Right lobe of liver (tissue), 6 donors: ENCODE measurements around the gene AKAP10. TPM values are rescaled to one million over a fixed set of nuclear protein-coding genes. Genes with fewer than 3 reads are reported as not detected.
"Not testable (repeated sequence)": the region's sequence is repeated elsewhere in the genome, so short reads cannot be mapped to it uniquely, and the experiment has no call there.

Experiments
- ATAC-seq, 4 donors: fragments of 200-7000 bp; cut with Tn5 transposase; one replicate each; pipeline ENCODE4 v1.9.1; 2020; ENCODE audit warnings: mild to moderate bottlenecking in 4 of 4, moderate library complexity in 4 of 4
- DNase-seq, 3 donors: peaks; one replicate each; pipeline ENCODE4 v3.0.0-alpha.2; 2020
- H3K27ac ChIP-seq, 3 donors: fragments of 200-600 bp; one replicate each; pipeline ENCODE4 v1.8.0; 2022
- H3K27me3 ChIP-seq, 2 donors: fragments of 200-600 bp; one replicate each; pipeline ENCODE4 v1.8.0; 2022
- H3K36me3 ChIP-seq, 4 donors: fragments of 200-600 bp; sonication (generic) in 1 of 4; one replicate each; pipeline versions ENCODE4 v1.5.1 to v1.8.0; 2017 to 2022; ENCODE audit warnings: control low read depth in 1 of 4
- H3K4me1 ChIP-seq, 4 donors: fragments of 200-600 bp; sonication (generic) in 1 of 4; one replicate each; pipeline versions ENCODE4 v1.5.1 to v1.8.0; 2017 to 2022; ENCODE audit warnings: control low read depth in 1 of 4
- H3K4me3 ChIP-seq, 3 donors: fragments of 200-600 bp; one replicate each; pipeline ENCODE4 v1.8.0; 2022
- H3K9me3 ChIP-seq, 4 donors: fragments of 200-600 bp; sonication (generic) in 1 of 4; one replicate each; pipeline versions ENCODE4 v1.5.1 to v1.8.0; 2017 to 2022; ENCODE audit warnings: control low read depth in 1 of 4
- CTCF ChIP-seq, 4 donors: fragments of 200-600 bp in 3 of 4; fragments of 450-650 bp in 1 of 4; IDR thresholded peaks; one replicate each; pipeline versions ENCODE4 v1.5.1 to v1.8.0; 2016 to 2022; ENCODE audit warnings: antibody characterized with exemption in 4 of 4, mild to moderate bottlenecking in 2 of 4
- POLR2A ChIP-seq: fragments of 450-650 bp; IDR thresholded peaks from one replicate; pipeline ENCODE4 v1.6.1; 2017; ENCODE audit warnings: antibody characterized with exemption, mild to moderate bottlenecking
- WGBS: methylation state at CpG from one replicate; pipeline ENCODE4 v1.1.6; 2018; ENCODE audit warnings: low coverage, low lambda C conversion rate; ENCODE audit not compliant: insufficient coverage; ENCODE audit errors: missing lambda C conversion rate; 5-methylcytosine and 5-hydroxymethylcytosine counted together
- intact Hi-C, 2 donors: fragments of 100-400 bp; cut with DNase I; formaldehyde crosslinking; loops; one replicate each; pipeline versions ENCODE4 v1.11.2 to v1.14.1; 2022
- total RNA-seq, 6 experiments: library from RNA; depleted of rRNA in 2 of 6; stranded (reverse); fragments of >200 nt in 2 of 6; fragmentation: NEBNext Ultra II Directional in 3 of 6; extraction: Animal tissue kit (Norgen Biotek cat#: 25700) in 3 of 6; gene quantifications; one replicate each; pipeline versions ENCODE4 v1.1.0 to v1.2.4, GENCODE V29; 2016 to 2023
- donor health status: DM: no; HTN: yes; CAD: no.
- donor health status: DM: no; HTN: no; CAD: no.
- donor health status: DM: no; HTN: no; CAD: no.
- donor health status: DM: no; HTN: yes; CAD: no.
- donor health status: DM: no; HTN: yes; CAD: no.

The AKAP10 gene
- total RNA-seq, 6 experiments from 2014 or later = 8.6 to 13.1 (median 10.6) TPM

- WGBS = 80% methylated on average over 13 of the region's 13 CpGs
- no peak for DNase-seq
- no peak for TF ChIP-seq POLR2A
- no peak for TF ChIP-seq CTCF (IDR thresholded peaks at IDR 0.05)
- Histone ChIP-seq H3K27ac (peak overlapping the region in 2 of 3 donors; percentile 93 to 97), H3K4me3 (no peak overlapping the region), H3K4me1 (peaks cover 0 to 14% (median 3%) of the 10 kb centered on the region in 4 donors), H3K27me3 (no peaks in the 10 kb centered on the region), H3K9me3 (no peaks in the 10 kb centered on the region), H3K36me3 (no peaks in the 10 kb centered on the region)
- intact Hi-C loops = no loop called here
- no peak for ATAC-seq
These were observed 1.2 kb upstream of the AKAP10 start for GRCh38 chr17:19978805-19979211.

- intact Hi-C loops = no loop called here
These were observed 678 bp upstream of the AKAP10 start for GRCh38 chr17:19978209-19978802.

GRCh38 chr17:19975601-19976000 is 2.0 kb downstream of the AKAP10 start:
- H3K36me3 ChIP-seq = peaks cover 0 to 12% (median 0%) of the 10 kb centered on the region in 4 donors
- ATAC-seq (no peak), DNase-seq (no peak)
- intact Hi-C loops = no loop called here
- peaks cover 0 to 14% (median 3%) of the 10 kb centered on the region in 4 donors for H3K4me1 ChIP-seq
- TF ChIP-seq CTCF (IDR thresholded peaks at IDR 0.05) (no peak), POLR2A (no peak)
- WGBS = 66% methylated on average over 3 of the region's 3 CpGs
- H3K9me3 ChIP-seq = no peaks in the 10 kb centered on the region
- H3K4me3 ChIP-seq = no peak overlapping the region
- no peak overlapping the region for H3K27ac ChIP-seq
- H3K27me3 ChIP-seq = no peaks in the 10 kb centered on the region

More at GRCh38 chr17:19978209-19978802, 678 bp upstream of the AKAP10 start:
- Histone ChIP-seq H3K36me3 (no peaks in the 10 kb centered on the region), H3K27me3 (no peaks in the 10 kb centered on the region), H3K9me3 (no peaks in the 10 kb centered on the region), H3K4me3 (peak overlapping the region; percentile 92 to 99 (median 94)), H3K27ac (peak overlapping the region; percentile 89 to 97 (median 93)), H3K4me1 (peaks cover 0 to 14% (median 3%) of the 10 kb centered on the region in 4 donors)
- no peak for DNase-seq
- peak in 2 of 4 donors; percentile 26 to 39 for ATAC-seq
- no peak for TF ChIP-seq POLR2A
- TF ChIP-seq CTCF (IDR thresholded peaks at IDR 0.05) = no peak
- 48% methylated on average over 13 of the region's 22 CpGs for WGBS

GRCh38 chr17:19973156-19973555 is 4.5 kb downstream of the AKAP10 start:
- Histone ChIP-seq H3K9me3 (no peaks in the 10 kb centered on the region), H3K4me3 (no peak overlapping the region), H3K36me3 (peaks cover 0 to 22% (median 0%) of the 10 kb centered on the region in 4 donors), H3K27ac (no peak overlapping the region), H3K27me3 (no peaks in the 10 kb centered on the region), H3K4me1 (peaks cover 0 to 14% (median 3%) of the 10 kb centered on the region in 4 donors)
- ATAC-seq (no peak), DNase-seq (no peak)
- intact Hi-C loops = no loop called here
- WGBS = 87% methylated on average over 2 of the region's 2 CpGs
- no peak for TF ChIP-seq POLR2A
- TF ChIP-seq CTCF (IDR thresholded peaks at IDR 0.05) = no peak

- DNase-seq, H3K4me3 ChIP-seq, H3K9me3 ChIP-seq, intact Hi-C loops, H3K27ac ChIP-seq, H3K27me3 ChIP-seq, ATAC-seq: not testable (repeated sequence)
- H3K4me1 ChIP-seq = peaks cover 0 to 13% (median 2%) of the 10 kb centered on the region in 4 donors
- H3K36me3 ChIP-seq = peaks cover 0 to 38% (median 5%) of the 10 kb centered on the region in 4 donors
- 89% methylated on average over 2 of the region's 2 CpGs for WGBS
These were observed 14.7 kb downstream of the AKAP10 start for GRCh38 chr17:19962954-19963353.
